ENCODE results near the gene PLXDC2.

Gene PLXDC2

GRCh38 chr10:20287586-20287985 is 471.4 kb downstream of the PLXDC2 start:
- TF ChIP-seq, protein P1, sequence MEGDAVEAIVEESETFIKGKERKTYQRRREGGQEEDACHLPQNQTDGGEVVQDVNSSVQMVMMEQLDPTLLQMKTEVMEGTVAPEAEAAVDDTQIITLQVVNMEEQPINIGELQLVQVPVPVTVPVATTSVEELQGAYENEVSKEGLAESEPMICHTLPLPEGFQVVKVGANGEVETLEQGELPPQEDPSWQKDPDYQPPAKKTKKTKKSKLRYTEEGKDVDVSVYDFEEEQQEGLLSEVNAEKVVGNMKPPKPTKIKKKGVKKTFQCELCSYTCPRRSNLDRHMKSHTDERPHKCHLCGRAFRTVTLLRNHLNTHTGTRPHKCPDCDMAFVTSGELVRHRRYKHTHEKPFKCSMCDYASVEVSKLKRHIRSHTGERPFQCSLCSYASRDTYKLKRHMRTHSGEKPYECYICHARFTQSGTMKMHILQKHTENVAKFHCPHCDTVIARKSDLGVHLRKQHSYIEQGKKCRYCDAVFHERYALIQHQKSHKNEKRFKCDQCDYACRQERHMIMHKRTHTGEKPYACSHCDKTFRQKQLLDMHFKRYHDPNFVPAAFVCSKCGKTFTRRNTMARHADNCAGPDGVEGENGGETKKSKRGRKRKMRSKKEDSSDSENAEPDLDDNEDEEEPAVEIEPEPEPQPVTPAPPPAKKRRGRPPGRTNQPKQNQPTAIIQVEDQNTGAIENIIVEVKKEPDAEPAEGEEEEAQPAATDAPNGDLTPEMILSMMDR (IDR thresholded peaks at IDR 0.05; ENCODE audit: insufficient read depth, low read depth, low read length, missing control alignments), result no peak
- no peak overlapping the region for H3K4me3 ChIP-seq (ENCODE audit: low read length)
- no peak for DNase-seq (ENCODE audit: low read depth)

DNA sequence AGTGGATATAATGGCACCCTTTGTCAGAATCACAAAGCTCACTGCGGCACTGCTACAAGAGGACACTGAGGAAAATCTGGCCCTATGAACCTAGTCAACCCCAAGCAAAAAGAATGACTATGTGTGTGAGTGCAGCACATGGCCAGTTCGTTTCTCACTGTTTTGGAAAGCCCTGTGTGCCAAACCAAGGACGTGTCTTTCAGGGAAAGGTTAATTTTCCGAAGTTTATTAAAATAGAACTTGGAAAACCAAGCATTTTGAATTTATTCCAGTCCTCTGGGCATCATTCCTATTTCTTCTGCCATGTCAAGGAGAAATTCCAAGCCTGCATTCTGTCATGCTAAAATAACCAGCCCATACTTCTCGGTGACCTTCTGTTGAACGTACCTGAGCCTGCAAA is 471.8 kb downstream of the PLXDC2 start:
- no peak overlapping the region for H3K4me3 ChIP-seq (ENCODE audit: low read length)
- no peak for DNase-seq (ENCODE audit: low read depth)
- TF ChIP-seq, protein P1 (IDR thresholded peaks at IDR 0.05; ENCODE audit: insufficient read depth, low read depth, low read length, missing control alignments), result no peak

DNA sequence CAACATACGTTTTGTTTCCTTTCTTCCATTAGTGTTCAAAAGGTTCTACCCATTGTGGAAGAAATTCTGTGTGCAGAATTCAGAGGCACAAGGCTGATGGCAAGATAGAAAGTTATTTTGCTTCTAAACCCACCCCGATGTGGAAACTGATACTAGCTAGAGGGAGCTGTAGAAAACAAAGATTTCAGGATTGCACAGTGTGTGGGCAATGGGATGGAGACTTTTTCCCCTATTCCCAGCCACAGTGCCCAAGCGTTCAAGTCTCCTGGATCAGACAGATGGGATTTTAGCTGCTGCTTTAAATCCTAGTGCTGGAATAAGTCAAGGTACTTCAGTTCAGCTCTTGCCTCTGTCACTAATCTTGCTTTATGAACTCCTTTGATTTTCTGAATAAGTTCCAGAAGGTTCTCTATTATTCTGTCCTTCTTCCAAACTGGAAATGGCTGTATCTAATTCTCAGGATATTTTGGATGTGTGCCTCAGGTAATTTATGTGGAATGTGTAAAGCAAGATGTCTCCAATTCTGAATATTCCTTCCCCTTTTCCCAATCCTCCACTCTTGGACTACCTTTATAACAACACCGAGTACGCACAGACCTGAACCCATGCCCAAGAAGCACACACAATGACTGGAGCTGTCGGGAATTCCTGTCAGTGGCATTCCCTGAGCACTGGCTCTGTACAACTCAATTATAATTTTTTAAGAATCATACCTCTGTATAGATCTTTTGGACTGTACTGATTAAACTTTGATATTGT is 473.0 kb downstream of the PLXDC2 start:
- TF ChIP-seq, protein P1 (IDR thresholded peaks at IDR 0.05; ENCODE audit: insufficient read depth, low read depth, low read length, missing control alignments), result no peak
- no peak overlapping the region for H3K4me3 ChIP-seq (ENCODE audit: low read length)
- DNase-seq (ENCODE audit: low read depth), result no peak

- no peak for DNase-seq (ENCODE audit: low read depth)
- no peak overlapping the region for H3K4me3 ChIP-seq (ENCODE audit: low read length)
- TF ChIP-seq, protein P1 (IDR thresholded peaks at IDR 0.05; ENCODE audit: insufficient read depth, low read depth, low read length, missing control alignments), result no peak
Measured at GRCh38 chr10:20298417-20298816, 482.2 kb downstream of the PLXDC2 start.

GRCh38 chr10:20299034-20299736 is 483.0 kb downstream of the PLXDC2 start:
- no peak overlapping the region for H3K4me3 ChIP-seq (ENCODE audit: low read length)
- TF ChIP-seq, protein P1 (IDR thresholded peaks at IDR 0.05; ENCODE audit: insufficient read depth, low read depth, low read length, missing control alignments), result no peak
- DNase-seq (ENCODE audit: low read depth), result no peak

DNA sequence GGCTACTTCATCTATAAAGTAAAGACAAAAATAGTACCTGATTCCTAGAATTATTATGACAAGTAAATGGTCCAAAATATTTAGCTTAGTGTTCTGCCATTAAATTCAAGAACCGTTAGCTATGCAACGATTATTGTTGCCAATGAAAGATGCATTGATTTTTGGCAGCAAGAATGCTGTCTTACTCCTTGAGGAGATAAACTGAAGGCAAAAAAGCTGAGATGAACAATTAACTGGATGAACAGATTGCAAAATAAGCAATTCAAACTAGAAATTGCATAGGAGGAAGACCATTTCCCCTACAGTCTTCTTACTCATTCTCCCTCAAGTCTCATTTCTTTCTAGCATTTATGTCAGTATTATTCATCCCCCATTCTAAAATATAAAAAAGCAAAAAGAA is 484.5 kb downstream of the PLXDC2 start:
- H3K4me3 ChIP-seq (ENCODE audit: low read length), result no peak overlapping the region
- TF ChIP-seq, protein P1 (IDR thresholded peaks at IDR 0.05; ENCODE audit: insufficient read depth, low read depth, low read length, missing control alignments), result no peak
- DNase-seq (ENCODE audit: low read depth), result no peak

Measured in epithelial cell of esophagus (primary cell).